Activated CD8-positive, alpha-beta memory T cell treated with anti-CD3 and anti-CD28 coated beads, Interleukin-2, amount 10 ng/mL, durations not matched to agents 7 days and 5 days (primary cell): ENCODE measurements around the gene CPTP. TPM values are rescaled to one million over a fixed set of nuclear protein-coding genes. Genes with fewer than 3 reads are reported as not detected.

ENCODE experiments used
- ATAC-seq: fragments of 150-1000 bp; cut with Tn5 transposase; one replicate; pipeline ENCODE4 v1.10.0; 2021; ENCODE audit warnings: moderate library complexity
- CTCF ChIA-PET: fragments of 350-600 bp; sonication (Branson Sonifier 250); formaldehyde crosslinking; loops from one replicate; lab custom pipeline; 2021; ENCODE audit warnings: antibody characterized with exemption; lab: Charles Lee
- DNase-seq: peaks from one replicate; pipeline ENCODE4 v3.0.0-alpha.2; 2020
- H3K27ac Mint-ChIP-seq: one replicate; pipeline ENCODE4 v1.8.0; 2021; ENCODE audit warnings: mild to moderate bottlenecking, mixed read lengths
- H3K27me3 Mint-ChIP-seq: one replicate; pipeline ENCODE4 v1.8.0; 2021; ENCODE audit warnings: mixed read lengths
- H3K36me3 Mint-ChIP-seq: one replicate; pipeline ENCODE4 v1.8.0; 2021; ENCODE audit warnings: mild to moderate bottlenecking, mixed read lengths
- H3K4me1 Mint-ChIP-seq: one replicate; pipeline ENCODE4 v1.8.0; 2021; ENCODE audit warnings: mixed read lengths
- H3K4me3 Mint-ChIP-seq: one replicate; pipeline ENCODE4 v1.8.0; 2021; ENCODE audit warnings: mild to moderate bottlenecking, moderate library complexity, mixed read lengths
- H3K9me3 Mint-ChIP-seq: one replicate; pipeline ENCODE4 v1.8.0; 2022; ENCODE audit warnings: low read depth, mixed read lengths
- total RNA-seq, 2 experiments: library from RNA; stranded (reverse); gene quantifications; one replicate each; pipeline ENCODE4 v1.2.3, GENCODE V29; 2021

The CPTP gene
- total RNA-seq, 2 experiments from 2014 or later, result 17.6 to 18.5 TPM

GRCh38 chr1:1322418-1322817 lies 2.2 kb upstream of the CPTP start:
- Mint-ChIP-seq H3K27me3 (no peaks in the 10 kb centered on the region), H3K4me3 (peak overlapping the region; percentile 64), H3K27ac (peak overlapping the region; percentile 4), H3K9me3 (no peaks in the 10 kb centered on the region), H3K4me1 (peaks cover 26% of the 10 kb centered on the region), H3K36me3 (peaks cover 10% of the 10 kb centered on the region)
- CTCF ChIA-PET, result no interaction called here
- ATAC-seq (no peak), DNase-seq (no peak)

GRCh38 chr1:1322952-1323351 lies 1.6 kb upstream of the CPTP start:
- DNase-seq (no peak), ATAC-seq (no peak)
- H3K4me3 Mint-ChIP-seq, result peak overlapping the region; percentile 81
- no peaks in the 10 kb centered on the region for H3K9me3 Mint-ChIP-seq
- peaks cover 7% of the 10 kb centered on the region for H3K36me3 Mint-ChIP-seq
- no peaks in the 10 kb centered on the region for H3K27me3 Mint-ChIP-seq
- H3K27ac Mint-ChIP-seq, result no peak overlapping the region
- CTCF ChIA-PET, result no interaction called here
- peaks cover 26% of the 10 kb centered on the region for H3K4me1 Mint-ChIP-seq

GRCh38 chr1:1324084-1324523 lies 498 bp upstream of the CPTP start:
- CTCF ChIA-PET, result no interaction called here
- peaks cover 26% of the 10 kb centered on the region for H3K4me1 Mint-ChIP-seq
- H3K4me3 Mint-ChIP-seq, result peak overlapping the region; percentile 78
- no peaks in the 10 kb centered on the region for H3K27me3 Mint-ChIP-seq
- H3K36me3 Mint-ChIP-seq, result peaks cover 6% of the 10 kb centered on the region
- H3K27ac Mint-ChIP-seq, result peak overlapping the region; percentile 62
- DNase-seq (no peak), ATAC-seq (peak; percentile 47)
- H3K9me3 Mint-ChIP-seq, result no peaks in the 10 kb centered on the region

GRCh38 chr1:1325288-1326074 lies 879 bp downstream of the CPTP start:
- peaks cover 3% of the 10 kb centered on the region for H3K9me3 Mint-ChIP-seq
- H3K36me3 Mint-ChIP-seq, result peaks cover 4% of the 10 kb centered on the region
- peak overlapping the region; percentile 70 for H3K27ac Mint-ChIP-seq
- peaks cover 22% of the 10 kb centered on the region for H3K4me1 Mint-ChIP-seq
- CTCF ChIA-PET, result interaction anchor here (1.6 kb wide), 1 partner anchor 47 kb away, joined by 4 read pairs; no protein-coding TSS in a partner anchor
- DNase-seq (no peak), ATAC-seq (no peak)
- H3K27me3 Mint-ChIP-seq, result no peaks in the 10 kb centered on the region
- peak overlapping the region; percentile 78 for H3K4me3 Mint-ChIP-seq

- no peak for ATAC-seq
- Mint-ChIP-seq H3K27me3 (no peaks in the 10 kb centered on the region), H3K4me3 (peak overlapping the region; percentile 78), H3K27ac (no peak overlapping the region), H3K9me3 (peaks cover 3% of the 10 kb centered on the region), H3K4me1 (peaks cover 22% of the 10 kb centered on the region), H3K36me3 (peaks cover 4% of the 10 kb centered on the region)
- CTCF ChIA-PET, result interaction anchor here (0.6 to 1.6 kb wide), 2 partner anchors 46 to 74 kb away, joined by 4 to 5 read pairs; no protein-coding TSS in a partner anchor
- no peak for DNase-seq
Observed at GRCh38 chr1:1326075-1326605, 1.5 kb downstream of the CPTP start.

- no peak for ATAC-seq
- Mint-ChIP-seq H3K4me3 (no peak overlapping the region), H3K27me3 (no peaks in the 10 kb centered on the region), H3K4me1 (peaks cover 17% of the 10 kb centered on the region), H3K9me3 (peaks cover 3% of the 10 kb centered on the region), H3K27ac (no peak overlapping the region), H3K36me3 (peaks cover 2% of the 10 kb centered on the region)
- CTCF ChIA-PET, result interaction anchor here (1.6 kb wide), 1 partner anchor 45 kb away, joined by 4 read pairs; no protein-coding TSS in a partner anchor
- no peak for DNase-seq
Observed at GRCh38 chr1:1327291-1327690, 2.7 kb downstream of the CPTP start.

GRCh38 chr1:1328254-1328653 lies 3.7 kb downstream of the CPTP start:
- H3K36me3 Mint-ChIP-seq, result peaks cover 2% of the 10 kb centered on the region
- no peaks in the 10 kb centered on the region for H3K27me3 Mint-ChIP-seq
- ATAC-seq (no peak), DNase-seq (no peak)
- CTCF ChIA-PET, result no interaction called here
- H3K27ac Mint-ChIP-seq, result no peak overlapping the region
- H3K4me3 Mint-ChIP-seq, result no peak overlapping the region
- H3K9me3 Mint-ChIP-seq, result peaks cover 3% of the 10 kb centered on the region
- H3K4me1 Mint-ChIP-seq, result peaks cover 11% of the 10 kb centered on the region

- H3K27me3 Mint-ChIP-seq, result no peaks in the 10 kb centered on the region
- H3K9me3 Mint-ChIP-seq, result peaks cover 3% of the 10 kb centered on the region
- H3K4me1 Mint-ChIP-seq, result peaks cover 7% of the 10 kb centered on the region
- H3K27ac Mint-ChIP-seq, result no peak overlapping the region
- no peak overlapping the region for H3K4me3 Mint-ChIP-seq
- ATAC-seq, result no peak
- no peaks in the 10 kb centered on the region for H3K36me3 Mint-ChIP-seq
- no peak for DNase-seq
- CTCF ChIA-PET, result no interaction called here
Observed at GRCh38 chr1:1329304-1330210, 5.0 kb downstream of the CPTP start.

- Mint-ChIP-seq H3K36me3 (no peaks in the 10 kb centered on the region), H3K27ac (no peak overlapping the region), H3K9me3 (peaks cover 3% of the 10 kb centered on the region), H3K27me3 (no peaks in the 10 kb centered on the region), H3K4me3 (no peak overlapping the region), H3K4me1 (peaks cover 7% of the 10 kb centered on the region)
- CTCF ChIA-PET, result no interaction called here
- ATAC-seq, result no peak
- DNase-seq, result no peak
Observed at GRCh38 chr1:1330366-1331067, 5.9 kb downstream of the CPTP start.

GRCh38 chr1:1331068-1331965 lies 6.7 kb downstream of the CPTP start, which contains the start of gene TAS1R3:
TSS of gene TAS1R3 (plus strand) at chr1:1331280. CDS start at chr1:1331346, 66 bp downstream.
- CTCF ChIA-PET, result no interaction called here
- Mint-ChIP-seq H3K27ac (no peak within 1 kb of the TSS), H3K4me3 (no peak within 1 kb of the TSS), H3K36me3 (no peaks in the 10 kb centered on the region), H3K9me3 (peaks cover 3% of the 10 kb centered on the region), H3K27me3 (no peaks in the 10 kb centered on the region), H3K4me1 (peaks cover under 1% of the 10 kb centered on the region)
- ATAC-seq (no peak), DNase-seq (no peak)

GRCh38 chr1:1332031-1332755 lies 7.6 kb downstream of the CPTP start:
- H3K9me3 Mint-ChIP-seq, result peaks cover 3% of the 10 kb centered on the region

More at GRCh38 chr1:1332031-1332755, 7.6 kb downstream of the CPTP start:
- H3K27ac Mint-ChIP-seq, result no peak overlapping the region
- no peaks in the 10 kb centered on the region for H3K36me3 Mint-ChIP-seq
- DNase-seq (no peak), ATAC-seq (no peak)
- H3K4me3 Mint-ChIP-seq, result no peak overlapping the region
- no peaks in the 10 kb centered on the region for H3K27me3 Mint-ChIP-seq
- CTCF ChIA-PET, result no interaction called here
- H3K4me1 Mint-ChIP-seq, result no peaks in the 10 kb centered on the region
